ENCODE measurements around the gene LRRTM4. TPM values are rescaled to one million over a fixed set of nuclear protein-coding genes. Genes with fewer than 3 reads are reported as not detected.

The LRRTM4 gene
- total RNA-seq, 2 experiments from 2014 or later: not detected

GRCh38 chr2:77081597-77081996 is 440.6 kb downstream of the LRRTM4 start:
- Histone ChIP-seq H3K4me3 (ENCODE audit: low read depth, low read length, poor library complexity, severe bottlenecking) (no peak overlapping the region), H3K4me2 (ENCODE audit: low read length) (no peak overlapping the region), H3K9me2 (ENCODE audit: insufficient read depth, low read length) (no peaks in the 10 kb centered on the region), H4K20me1 (ENCODE audit: insufficient read depth, low read length) (no peaks in the 10 kb centered on the region), H3K79me2 (ENCODE audit: insufficient read depth, low read depth, low read length) (no peaks in the 10 kb centered on the region), H2AFZ (ENCODE audit: low read length) (no peak overlapping the region), H3K27ac (ENCODE audit: low read depth, low read length, poor library complexity, severe bottlenecking) (no peak overlapping the region), H3K4me1 (ENCODE audit: insufficient read depth, low read length, poor library complexity, severe bottlenecking) (no peaks in the 10 kb centered on the region), H3K36me3 (ENCODE audit: insufficient read depth, low read length) (no peaks in the 10 kb centered on the region), H3K9me3 (ENCODE audit: low read length) (no peaks in the 10 kb centered on the region)
- POLR2A ChIA-PET: no interaction called here
- intact Hi-C loops (cut with micrococcal nuclease; ENCODE audit: unreplicated experiment): no loop called here
- TF ChIP-seq CTCF (conservative IDR thresholded peaks at IDR 0.05; ENCODE audit: low read length) (no peak), EZH2phosphoT487 (IDR thresholded peaks at IDR 0.05; ENCODE audit: borderline replicate concordance, low read depth, low read length) (no peak)
- BruUV-seq (replicated peaks): no TSS peak
- DNase-seq (ENCODE audit: low spot score): no peak
- CTCF ChIA-PET (ENCODE audit: unreplicated experiment): no interaction called here

- BruUV-seq (replicated peaks): no TSS peak
- ChIA-PET POLR2A (no interaction called here), CTCF (ENCODE audit: unreplicated experiment) (no interaction called here)
- intact Hi-C loops (cut with micrococcal nuclease; ENCODE audit: unreplicated experiment): no loop called here
- no peak overlapping the region for H2AFZ ChIP-seq (ENCODE audit: low read length)
- H4K20me1 ChIP-seq (ENCODE audit: insufficient read depth, low read length): no peaks in the 10 kb centered on the region
- TF ChIP-seq CTCF (conservative IDR thresholded peaks at IDR 0.05; ENCODE audit: low read length): no peak
- TF ChIP-seq EZH2phosphoT487 (IDR thresholded peaks at IDR 0.05; ENCODE audit: borderline replicate concordance, low read depth, low read length): no peak
- no peak for DNase-seq (ENCODE audit: low spot score)
- no peaks in the 10 kb centered on the region for H3K9me3 ChIP-seq (ENCODE audit: low read length)
- H3K4me1 ChIP-seq (ENCODE audit: insufficient read depth, low read length, poor library complexity, severe bottlenecking): no peaks in the 10 kb centered on the region
- no peaks in the 10 kb centered on the region for H3K9me2 ChIP-seq (ENCODE audit: insufficient read depth, low read length)
- H3K36me3 ChIP-seq (ENCODE audit: insufficient read depth, low read length): no peaks in the 10 kb centered on the region
- H3K27ac ChIP-seq (ENCODE audit: low read depth, low read length, poor library complexity, severe bottlenecking): no peak overlapping the region
- no peaks in the 10 kb centered on the region for H3K79me2 ChIP-seq (ENCODE audit: insufficient read depth, low read depth, low read length)
- H3K4me2 ChIP-seq (ENCODE audit: low read length): no peak overlapping the region
- no peak overlapping the region for H3K4me3 ChIP-seq (ENCODE audit: low read depth, low read length, poor library complexity, severe bottlenecking)
Observed at GRCh38 chr2:77064324-77064723, 457.9 kb downstream of the LRRTM4 start.

GRCh38 chr2:77054938-77055337 is 467.2 kb downstream of the LRRTM4 start:
- no peaks in the 10 kb centered on the region for H3K9me3 ChIP-seq (ENCODE audit: low read length)
- intact Hi-C loops (cut with micrococcal nuclease; ENCODE audit: unreplicated experiment): no loop called here
- H3K4me1 ChIP-seq (ENCODE audit: insufficient read depth, low read length, poor library complexity, severe bottlenecking): no peaks in the 10 kb centered on the region
- DNase-seq (ENCODE audit: low spot score): no peak
- H3K4me2 ChIP-seq (ENCODE audit: low read length): no peak overlapping the region
- no peaks in the 10 kb centered on the region for H3K9me2 ChIP-seq (ENCODE audit: insufficient read depth, low read length)
- ChIA-PET CTCF (ENCODE audit: unreplicated experiment) (no interaction called here), POLR2A (no interaction called here)
- H3K79me2 ChIP-seq (ENCODE audit: insufficient read depth, low read depth, low read length): no peaks in the 10 kb centered on the region
- no TSS peak for BruUV-seq (replicated peaks)
- no peak overlapping the region for H3K4me3 ChIP-seq (ENCODE audit: low read depth, low read length, poor library complexity, severe bottlenecking)
- TF ChIP-seq CTCF (conservative IDR thresholded peaks at IDR 0.05; ENCODE audit: low read length): no peak
- no peak for TF ChIP-seq EZH2phosphoT487 (IDR thresholded peaks at IDR 0.05; ENCODE audit: borderline replicate concordance, low read depth, low read length)
- H3K27ac ChIP-seq (ENCODE audit: low read depth, low read length, poor library complexity, severe bottlenecking): no peak overlapping the region
- H3K36me3 ChIP-seq (ENCODE audit: insufficient read depth, low read length): no peaks in the 10 kb centered on the region
- H4K20me1 ChIP-seq (ENCODE audit: insufficient read depth, low read length): no peaks in the 10 kb centered on the region
- no peak overlapping the region for H2AFZ ChIP-seq (ENCODE audit: low read length)
